NCI-H345 treated with DMSO at 0.1 percent for 48 hours (cell line): ENCODE data around the gene DIPK1B.
"Not testable (repeated sequence)": the region's sequence is repeated elsewhere in the genome, so short reads cannot be mapped to it uniquely, and the experiment has no call there.

Experiments
- DNase-seq: peaks from one replicate; lab custom pipeline; 2025; ENCODE audit not compliant: unreplicated experiment; lab: John Stamatoyannopoulos, UW

The DIPK1B gene

GRCh38 chr9:136697821-136698526 lies 14.4 kb upstream of the DIPK1B start:
- no peak for DNase-seq

DNA sequence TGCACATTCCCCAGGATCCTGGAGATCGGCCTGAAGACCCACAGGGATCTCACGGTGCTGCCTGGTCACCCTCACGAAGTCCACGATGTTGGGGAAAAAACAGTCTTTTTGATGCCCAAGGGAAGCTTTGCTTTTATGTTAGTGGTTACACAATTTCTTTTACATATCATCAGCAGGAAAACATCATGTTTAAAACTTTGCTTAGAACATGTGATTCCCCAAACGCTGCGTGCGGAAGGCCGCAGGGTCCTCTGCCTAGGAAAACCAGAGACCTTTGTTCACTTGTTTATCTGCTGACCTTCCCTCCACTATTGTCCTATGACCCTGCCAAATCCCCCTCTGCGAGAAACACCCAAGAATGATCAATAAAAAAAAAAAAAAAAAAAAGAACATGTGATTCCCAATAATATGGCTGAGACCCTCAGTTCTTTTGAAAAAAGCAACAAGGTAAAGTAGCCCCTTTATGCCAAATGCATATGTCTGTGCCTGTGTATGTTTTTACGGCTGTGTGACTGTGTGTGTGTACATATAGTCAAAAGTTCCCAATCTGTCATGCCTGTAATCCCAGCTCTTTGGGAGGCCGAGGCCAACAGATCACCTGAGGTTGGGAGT lies 13.6 kb upstream of the DIPK1B start:
- DNase-seq, result no peak

DNA sequence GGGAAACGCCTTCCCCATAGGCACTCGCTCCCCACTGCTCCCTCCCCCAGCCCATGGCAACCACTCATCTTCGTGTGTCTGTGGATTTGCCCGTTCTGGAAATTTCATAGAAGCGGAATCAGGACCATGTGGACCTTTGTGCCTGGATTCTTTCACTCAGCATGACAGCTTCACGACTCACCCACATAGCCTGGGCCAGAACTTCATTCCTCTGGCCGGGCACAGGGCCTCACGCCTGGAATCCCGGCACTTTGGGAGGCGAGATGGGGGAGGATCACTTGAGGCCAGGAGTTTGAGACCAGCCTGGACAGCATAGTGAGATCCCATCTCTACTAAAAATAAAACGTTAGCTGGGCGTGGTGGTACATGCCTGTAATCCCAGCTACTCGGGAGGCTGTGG lies 12.1 kb upstream of the DIPK1B start:
- no peak for DNase-seq

- DNase-seq, result no peak
Measured at GRCh38 chr9:136700959-136701667, 11.3 kb upstream of the DIPK1B start.

DNA sequence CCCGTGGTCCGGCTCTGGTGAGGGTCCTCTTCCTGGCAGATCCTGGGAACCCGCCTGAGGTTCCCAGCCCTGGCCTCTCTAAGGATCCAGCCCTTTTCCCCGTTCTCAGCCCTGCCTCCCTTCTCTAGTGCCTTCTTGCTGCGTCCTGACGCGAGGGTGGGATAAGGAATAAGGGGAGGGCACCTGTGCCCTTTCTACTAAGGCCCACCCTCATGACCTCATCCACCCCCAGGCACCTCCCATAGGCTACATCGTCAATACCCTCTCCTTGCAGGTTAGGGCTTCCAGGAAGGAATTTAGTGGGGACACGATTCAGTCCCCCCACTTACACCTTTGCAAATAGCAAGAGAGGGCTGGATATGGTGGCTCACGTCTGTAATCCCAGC lies 10.7 kb upstream of the DIPK1B start:
- DNase-seq, result no peak

- DNase-seq, result no peak
Measured at GRCh38 chr9:136703276-136703860, 9.0 kb upstream of the DIPK1B start.

DNA sequence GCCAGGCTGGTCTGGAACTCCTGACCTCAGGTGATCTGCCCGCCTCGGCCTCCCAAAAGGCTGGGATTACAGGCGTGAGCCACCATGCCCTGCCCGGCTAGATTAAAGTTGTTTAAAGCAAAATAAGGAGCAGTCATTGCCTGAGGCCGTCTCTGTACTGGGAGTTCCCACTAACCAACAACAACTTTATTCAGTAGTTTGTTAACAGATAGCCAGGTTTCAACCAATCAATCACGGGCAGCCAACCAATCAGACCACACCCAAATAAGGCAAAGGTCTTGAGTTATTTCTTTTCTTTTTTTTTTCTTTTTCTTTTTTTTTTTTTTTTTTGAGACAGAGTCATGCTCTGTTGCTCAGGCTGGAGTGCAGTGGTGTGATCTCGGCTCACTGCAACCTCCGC lies 7.6 kb upstream of the DIPK1B start:
- DNase-seq, result not testable (repeated sequence)

DNA sequence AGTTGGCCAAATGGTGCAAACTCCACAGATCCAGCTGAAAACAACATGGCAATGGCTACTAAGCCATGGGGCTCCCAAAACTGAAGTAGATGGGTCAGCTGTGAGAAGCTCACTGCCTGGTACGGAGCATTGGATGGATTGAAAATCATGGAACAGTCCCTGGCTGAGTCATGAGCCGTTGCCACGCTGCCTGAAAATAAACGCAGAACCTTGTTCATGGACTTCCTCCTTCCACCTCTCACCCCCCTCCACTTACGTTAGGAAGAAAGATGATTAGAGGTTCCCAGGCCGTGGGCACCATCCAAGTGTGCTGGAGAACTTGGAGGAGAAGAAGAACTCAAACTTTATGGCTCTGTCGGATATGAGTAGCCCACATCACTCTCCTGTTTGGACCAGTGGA lies 6.8 kb upstream of the DIPK1B start:
- no peak for DNase-seq

DNA sequence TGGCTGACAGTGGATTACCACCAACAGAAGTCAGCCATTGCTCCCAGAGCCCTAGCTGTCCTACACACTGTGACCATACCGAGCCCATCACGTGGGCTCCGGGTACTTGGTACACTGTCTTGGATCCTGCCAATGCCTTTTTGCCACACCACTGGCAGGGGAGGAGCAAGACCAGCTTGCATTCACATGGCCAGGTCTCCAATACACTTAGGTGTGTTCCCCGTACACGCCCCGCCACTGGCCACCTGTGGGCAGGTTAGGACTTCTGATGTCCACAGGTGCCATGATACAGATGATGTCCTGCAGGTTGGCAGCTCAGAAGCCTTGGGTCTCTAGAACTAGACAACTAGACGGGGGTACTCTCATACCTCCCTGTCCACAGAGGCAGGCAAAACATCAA lies 5.4 kb upstream of the DIPK1B start:
- no peak for DNase-seq

DNA sequence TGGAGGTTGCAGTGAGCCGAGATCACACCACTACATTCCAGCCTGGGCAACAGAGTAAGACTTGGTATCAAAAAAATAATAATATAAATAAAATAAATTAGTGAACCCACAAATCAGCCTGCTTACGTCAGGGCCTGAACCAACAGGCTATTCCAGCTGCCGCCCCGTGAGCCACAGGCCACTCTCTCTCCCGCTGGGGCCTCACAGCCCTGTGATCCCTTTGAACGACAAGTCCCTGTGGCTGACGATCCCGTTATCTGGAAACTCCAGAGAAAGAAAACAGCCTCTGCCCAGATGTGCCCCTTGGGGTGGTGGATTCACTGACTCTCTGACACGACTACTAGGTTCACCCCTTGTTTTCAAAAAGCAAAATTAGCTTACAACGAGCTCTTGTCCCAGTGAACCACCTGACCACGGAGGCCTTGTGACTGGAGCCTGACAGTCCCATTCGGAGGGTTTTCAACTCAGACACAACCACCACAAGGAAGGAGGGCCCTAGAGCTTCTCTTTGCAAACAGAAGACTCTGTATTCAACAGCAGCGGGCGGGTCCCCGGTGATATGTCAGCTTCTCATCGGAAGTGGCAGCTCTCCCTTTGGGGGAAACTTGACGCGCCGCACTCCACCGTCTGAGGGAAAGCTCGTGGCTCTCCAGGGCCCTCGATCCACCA lies 4.4 kb upstream of the DIPK1B start:
- DNase-seq, result no peak

DNA sequence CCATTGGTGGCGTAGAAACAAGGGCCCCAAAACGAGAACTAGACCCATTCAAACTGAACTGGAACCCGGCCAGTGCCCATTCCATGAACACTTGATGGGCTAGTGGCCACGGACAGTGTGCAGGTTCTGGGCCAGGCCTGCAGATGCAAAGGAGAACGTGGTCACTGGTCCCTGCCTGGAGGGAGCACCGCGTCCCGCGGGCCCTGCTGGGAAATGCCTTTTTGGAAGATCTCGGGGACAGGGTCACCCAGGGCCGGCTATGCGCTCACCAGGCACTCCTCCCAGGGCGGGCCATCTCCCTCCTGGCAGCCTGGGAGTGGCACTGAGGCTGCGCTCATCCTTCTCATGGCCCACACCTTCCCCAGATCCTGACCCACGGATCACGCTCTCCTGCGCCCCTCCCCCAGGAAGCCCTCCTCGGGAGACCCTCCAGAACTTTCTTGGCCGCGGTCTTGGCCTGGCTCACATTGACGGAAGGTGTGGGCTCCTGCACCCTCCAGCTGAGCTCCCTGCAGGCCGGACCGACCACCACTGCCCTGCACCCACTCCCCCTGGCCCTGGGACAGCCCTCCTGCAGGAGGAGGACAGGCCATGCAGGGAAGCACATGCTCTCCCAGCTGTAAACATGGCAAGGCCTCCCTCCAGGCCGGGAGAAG lies 2.8 kb upstream of the DIPK1B start:
- no peak for DNase-seq

DNA sequence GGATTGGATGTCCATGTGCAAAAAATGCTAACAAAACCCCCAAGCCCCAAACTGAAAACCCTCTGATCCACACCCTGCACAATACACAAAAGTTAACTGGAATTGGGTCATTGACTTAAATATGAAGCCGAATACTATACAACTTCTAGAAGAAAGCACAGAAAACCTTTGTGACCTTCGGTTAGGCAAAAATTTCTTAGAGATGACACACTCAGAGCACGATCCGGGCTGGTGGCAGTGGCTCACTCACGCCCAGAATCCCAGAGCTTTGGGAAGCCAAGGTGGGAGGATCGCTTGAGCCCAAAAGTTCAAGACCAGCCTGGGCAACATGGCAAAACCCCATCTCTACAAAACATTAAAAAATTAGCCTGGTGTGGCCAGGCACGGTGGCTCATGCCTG lies 1.8 kb upstream of the DIPK1B start:
- DNase-seq, result no peak

DNA sequence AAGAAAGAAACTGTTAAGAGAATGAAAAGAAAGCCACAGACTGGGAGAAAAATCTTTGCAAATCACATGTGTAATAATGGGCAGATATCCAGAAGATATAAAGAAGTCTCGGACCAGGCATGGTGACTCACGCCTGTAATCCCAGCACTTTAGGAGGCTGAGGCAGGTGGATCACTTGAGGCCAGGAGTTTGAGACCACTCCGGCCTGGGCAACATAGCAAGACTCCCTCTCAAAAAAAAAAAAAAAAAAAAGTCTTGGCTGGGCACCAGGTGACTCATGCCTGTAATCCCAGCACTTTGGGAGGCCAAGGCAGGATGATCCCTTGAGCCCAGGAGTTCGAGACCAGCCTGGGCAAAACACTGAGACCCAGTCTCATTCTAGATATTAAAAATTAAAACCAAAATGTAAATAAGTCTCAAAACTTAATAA lies 1.1 kb upstream of the DIPK1B start:
- DNase-seq, result not testable (repeated sequence)

- DNase-seq, result no peak
Measured at GRCh38 chr9:136712690-136713544, 545 bp downstream of the DIPK1B start.

DNA sequence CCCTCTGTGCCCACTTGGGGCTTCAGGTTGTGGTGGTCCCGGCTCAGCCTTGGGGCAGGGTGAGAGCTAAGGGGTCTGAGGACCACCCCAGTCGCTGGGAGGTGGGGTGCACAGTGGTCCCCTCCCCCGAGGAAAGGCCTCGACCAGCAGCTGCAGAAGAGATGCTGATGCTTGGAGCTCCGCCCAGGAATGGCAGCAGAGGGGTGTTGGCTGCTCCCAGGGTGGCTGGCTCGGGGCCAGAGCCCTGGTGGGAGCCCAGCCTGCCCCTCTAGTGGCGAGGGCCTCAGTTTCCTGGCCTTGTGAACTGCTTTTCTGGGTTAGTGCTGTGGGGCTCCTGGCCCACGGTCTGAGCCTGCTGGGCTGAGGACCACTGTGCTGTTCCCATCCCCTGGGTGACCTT lies 1.2 kb downstream of the DIPK1B start:
- peak; percentile 40 for DNase-seq

- no peak for DNase-seq
Measured at GRCh38 chr9:136714096-136714892, 1.9 kb downstream of the DIPK1B start.

- DNase-seq, result no peak
Measured at GRCh38 chr9:136714893-136715274, 2.5 kb downstream of the DIPK1B start.

DNA sequence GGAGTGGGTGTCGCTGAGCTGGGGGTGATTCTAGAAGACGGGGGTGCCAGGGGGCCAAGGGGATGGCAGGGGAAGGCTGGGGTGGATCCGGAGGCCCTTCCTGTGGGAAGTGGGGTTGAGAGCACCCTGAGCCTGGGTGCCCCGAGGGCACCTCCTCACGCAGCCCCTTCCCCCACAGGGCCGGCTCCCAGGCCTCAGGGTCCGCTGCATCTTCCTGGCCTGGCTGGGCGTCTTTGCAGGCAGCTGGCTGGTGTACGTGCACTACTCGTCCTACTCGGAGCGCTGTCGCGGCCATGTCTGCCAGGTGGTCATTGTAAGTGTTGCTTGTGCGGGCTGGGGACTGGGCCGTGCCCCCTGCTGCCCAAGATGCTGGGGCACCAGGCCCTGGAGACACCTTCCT lies 5.0 kb downstream of the DIPK1B start:
- no peak for DNase-seq
